Hepatocyte (in vitro differentiated cells): Measurements from ENCODE around the gene HERC6. TPM values are rescaled to one million over a fixed set of nuclear protein-coding genes. Genes with fewer than 3 reads are reported as not detected.

Source experiments
- DNase-seq: peaks from one replicate; pipeline ENCODE4 v3.0.0-alpha.2; 2016; ENCODE audit warnings: low spot score
- H2AFZ ChIP-seq: fragments of 200-600 bp; sonication (generic); 2 replicates; pipeline ENCODE4 v1.6.0; 2016; ENCODE audit warnings: antibody characterized with exemption, mild to moderate bottlenecking
- H3K27ac ChIP-seq: fragments of 200-600 bp; sonication (generic); 2 replicates; pipeline ENCODE4 v1.5.1; 2016; ENCODE audit warnings: mild to moderate bottlenecking
- H3K27me3 ChIP-seq: fragments of 200-600 bp; sonication (generic); 2 replicates; pipeline ENCODE4 v1.6.1; 2016
- H3K36me3 ChIP-seq: fragments of 200-600 bp; sonication (generic); replicated peaks from 2 replicates; pipeline ENCODE4 v1.5.1; 2016; ENCODE audit warnings: low read depth; ENCODE audit not compliant: insufficient read depth
- H3K4me1 ChIP-seq: fragments of 200-600 bp; sonication (generic); 2 replicates; pipeline ENCODE4 v1.5.1; 2016; ENCODE audit warnings: mild to moderate bottlenecking, moderate library complexity; ENCODE audit not compliant: insufficient read depth
- H3K4me2 ChIP-seq: fragments of 200-600 bp; sonication (generic); 2 replicates; pipeline ENCODE4 v1.6.0; 2016
- H3K4me3 ChIP-seq: fragments of 200-600 bp; sonication (generic); 2 replicates; pipeline ENCODE4 v1.5.1; 2016; ENCODE audit warnings: mild to moderate bottlenecking
- H3K79me2 ChIP-seq: fragments of 200-600 bp; sonication (generic); 2 replicates; pipeline ENCODE4 v1.6.0; 2017; ENCODE audit warnings: mild to moderate bottlenecking
- H3K9me2 ChIP-seq: fragments of 200-600 bp; sonication (generic); replicated peaks from 2 replicates; pipeline ENCODE4 v1.6.0; 2017; ENCODE audit warnings: mild to moderate bottlenecking; ENCODE audit not compliant: insufficient read depth
- H3K9me3 ChIP-seq: fragments of 200-600 bp; sonication (generic); 2 replicates; pipeline ENCODE4 v1.5.1; 2016; ENCODE audit warnings: low read depth, mild to moderate bottlenecking
- H4K20me1 ChIP-seq: fragments of 200-600 bp; sonication (generic); 2 replicates; pipeline ENCODE4 v1.6.0; 2016; ENCODE audit warnings: mild to moderate bottlenecking; ENCODE audit not compliant: insufficient read depth, poor library complexity, severe bottlenecking
- EZH2 ChIP-seq: fragments of 200-600 bp; sonication (generic); IDR thresholded peaks from 2 replicates; pipeline ENCODE4 v1.6.1; 2016; ENCODE audit warnings: antibody characterized with exemption, mild to moderate bottlenecking, borderline replicate concordance
- EZH2phosphoT487 ChIP-seq: fragments of 200-600 bp; sonication (generic); IDR thresholded peaks from one replicate; pipeline ENCODE4 v1.6.1; 2018; ENCODE audit warnings: antibody characterized with exemption, mild to moderate bottlenecking, low read depth, moderate library complexity; ENCODE audit not compliant: unreplicated experiment, severe bottlenecking
- WGBS: methylation state at CpG from one replicate; pipeline ENCODE4 v1.1.6; 2016; ENCODE audit warnings: low lambda C conversion rate; ENCODE audit errors: missing lambda C conversion rate; 5-methylcytosine and 5-hydroxymethylcytosine counted together
- polyA plus RNA-seq: library from polyadenylated mRNA; unstranded; fragments of >200 nt; fragmentation: Nextera tagmentation; extraction: Ambion mirVana; gene quantifications from 2 replicates; pipeline ENCODE4 v1.2.1, GENCODE V29; 2016
- total RNA-seq: library from RNA; depleted of rRNA; stranded (reverse); fragments of >200 nt; gene quantifications from 2 replicates; pipeline ENCODE4 v1.2.3, GENCODE V29; 2014
- TF ChIP-seq, protein P1 (sequence below): fragments of 200-600 bp; sonication (generic); IDR thresholded peaks from 2 replicates; pipeline ENCODE4 v1.5.1; 2016; ENCODE audit warnings: antibody characterized with exemption, mild to moderate bottlenecking; ENCODE audit not compliant: poor library complexity

The HERC6 gene
- total and polyA plus RNA-seq, 2 experiments from 2014 or later = 5.9 to 6.9 TPM

DNA sequence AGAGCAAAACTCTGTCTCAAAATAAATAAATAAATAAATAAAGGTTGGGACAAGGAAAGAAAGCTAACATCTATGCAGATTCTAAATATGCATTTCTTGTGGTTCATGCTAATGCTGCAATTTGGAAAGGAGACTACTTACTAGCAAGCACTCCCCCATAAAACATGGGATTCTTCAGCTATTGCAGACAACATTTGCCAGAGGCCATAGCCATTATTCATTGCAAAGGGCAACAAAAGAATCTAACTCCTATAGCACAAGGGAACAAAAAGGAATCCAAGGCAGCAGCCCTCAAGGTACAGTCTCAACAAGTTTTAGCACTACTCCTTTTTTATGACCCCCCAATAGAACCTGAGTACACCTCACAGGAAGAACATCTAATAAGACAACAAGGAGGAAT, 70.2 kb downstream of the HERC6 start:
- TF ChIP-seq EZH2 (no peak), EZH2phosphoT487 (no peak)
- TF ChIP-seq, protein P1, sequence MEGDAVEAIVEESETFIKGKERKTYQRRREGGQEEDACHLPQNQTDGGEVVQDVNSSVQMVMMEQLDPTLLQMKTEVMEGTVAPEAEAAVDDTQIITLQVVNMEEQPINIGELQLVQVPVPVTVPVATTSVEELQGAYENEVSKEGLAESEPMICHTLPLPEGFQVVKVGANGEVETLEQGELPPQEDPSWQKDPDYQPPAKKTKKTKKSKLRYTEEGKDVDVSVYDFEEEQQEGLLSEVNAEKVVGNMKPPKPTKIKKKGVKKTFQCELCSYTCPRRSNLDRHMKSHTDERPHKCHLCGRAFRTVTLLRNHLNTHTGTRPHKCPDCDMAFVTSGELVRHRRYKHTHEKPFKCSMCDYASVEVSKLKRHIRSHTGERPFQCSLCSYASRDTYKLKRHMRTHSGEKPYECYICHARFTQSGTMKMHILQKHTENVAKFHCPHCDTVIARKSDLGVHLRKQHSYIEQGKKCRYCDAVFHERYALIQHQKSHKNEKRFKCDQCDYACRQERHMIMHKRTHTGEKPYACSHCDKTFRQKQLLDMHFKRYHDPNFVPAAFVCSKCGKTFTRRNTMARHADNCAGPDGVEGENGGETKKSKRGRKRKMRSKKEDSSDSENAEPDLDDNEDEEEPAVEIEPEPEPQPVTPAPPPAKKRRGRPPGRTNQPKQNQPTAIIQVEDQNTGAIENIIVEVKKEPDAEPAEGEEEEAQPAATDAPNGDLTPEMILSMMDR = no peak
- Histone ChIP-seq H3K27me3 (no peaks in the 10 kb centered on the region), H3K4me2 (no peak overlapping the region), H2AFZ (no peak overlapping the region), H3K27ac (no peak overlapping the region), H3K4me3 (no peak overlapping the region), H3K9me2 (no peaks in the 10 kb centered on the region), H3K4me1 (no peaks in the 10 kb centered on the region), H3K79me2 (no peaks in the 10 kb centered on the region), H3K9me3 (no peaks in the 10 kb centered on the region), H3K36me3 (no peaks in the 10 kb centered on the region), H4K20me1 (no peaks in the 10 kb centered on the region)
- DNase-seq = no peak

DNA sequence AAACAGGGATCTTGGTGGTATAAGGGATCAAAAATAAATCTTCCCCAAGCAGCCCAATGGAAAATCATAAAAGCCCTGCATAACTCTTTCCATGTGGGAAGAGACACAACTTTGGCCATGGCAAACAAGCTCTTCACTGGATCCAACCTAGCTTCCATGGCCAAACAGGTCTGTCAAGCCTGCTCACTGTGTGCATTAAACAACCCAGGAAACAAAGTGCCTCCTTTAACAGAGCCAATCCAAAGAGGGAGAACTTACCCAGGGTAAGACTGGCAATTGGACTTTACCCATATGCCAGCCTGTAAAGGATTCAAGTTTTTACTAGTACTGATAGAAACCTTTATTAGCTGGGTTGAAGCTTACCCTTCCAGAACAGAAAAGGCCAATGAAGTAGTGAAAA, 70.6 kb downstream of the HERC6 start:
- Histone ChIP-seq H3K4me1 (no peaks in the 10 kb centered on the region), H3K4me3 (no peak overlapping the region), H3K9me2 (no peaks in the 10 kb centered on the region), H2AFZ (no peak overlapping the region), H4K20me1 (no peaks in the 10 kb centered on the region), H3K27me3 (no peaks in the 10 kb centered on the region), H3K9me3 (no peaks in the 10 kb centered on the region), H3K79me2 (no peaks in the 10 kb centered on the region), H3K4me2 (no peak overlapping the region), H3K36me3 (no peaks in the 10 kb centered on the region), H3K27ac (no peak overlapping the region)
- no peak for TF ChIP-seq EZH2
- no peak for TF ChIP-seq EZH2phosphoT487
- TF ChIP-seq, protein P1 = no peak
- DNase-seq = no peak

- no peaks in the 10 kb centered on the region for H4K20me1 ChIP-seq
- WGBS = 70% methylated on average over 2 of the region's 2 CpGs
- no peaks in the 10 kb centered on the region for H3K79me2 ChIP-seq
- TF ChIP-seq, protein P1 = no peak
- TF ChIP-seq EZH2phosphoT487 (no peak), EZH2 (no peak)
- no peak overlapping the region for H3K27ac ChIP-seq
- H3K27me3 ChIP-seq = no peaks in the 10 kb centered on the region
- DNase-seq = no peak
- H2AFZ ChIP-seq = no peak overlapping the region
- no peaks in the 10 kb centered on the region for H3K36me3 ChIP-seq
- no peaks in the 10 kb centered on the region for H3K9me2 ChIP-seq
- H3K4me1 ChIP-seq = no peaks in the 10 kb centered on the region
- H3K9me3 ChIP-seq = no peaks in the 10 kb centered on the region
- no peak overlapping the region for H3K4me3 ChIP-seq
- H3K4me2 ChIP-seq = no peak overlapping the region
Observed at GRCh38 chr4:88451205-88451604, 72.6 kb downstream of the HERC6 start.

GRCh38 chr4:88452912-88453311, 74.3 kb downstream of the HERC6 start:
- H3K27me3 ChIP-seq = peaks cover 7% of the 10 kb centered on the region
- no peaks in the 10 kb centered on the region for H3K9me3 ChIP-seq
- DNase-seq = no peak
- H2AFZ ChIP-seq = no peak overlapping the region
- TF ChIP-seq EZH2 (no peak), EZH2phosphoT487 (no peak)
- TF ChIP-seq, protein P1 = no peak
- no peaks in the 10 kb centered on the region for H3K79me2 ChIP-seq
- no peaks in the 10 kb centered on the region for H4K20me1 ChIP-seq
- WGBS = 88% methylated on average over 2 of the region's 2 CpGs
- H3K4me2 ChIP-seq = no peak overlapping the region
- H3K4me1 ChIP-seq = no peaks in the 10 kb centered on the region
- H3K27ac ChIP-seq = no peak overlapping the region
- H3K36me3 ChIP-seq = no peaks in the 10 kb centered on the region
- no peak overlapping the region for H3K4me3 ChIP-seq
- no peaks in the 10 kb centered on the region for H3K9me2 ChIP-seq
